ENCODE measurements around the gene EHF. TPM values are rescaled to one million over a fixed set of nuclear protein-coding genes. Genes with fewer than 3 reads are reported as not detected.

The EHF gene
- total RNA-seq, 2 donors from 2014 or later: not detected

- ATAC-seq (replicated peaks in 1 of 2) (peak in 1 of 2 donors; percentile 34), DNase-seq (peak; percentile 17 to 19)
- no peak overlapping the region for H3K27ac Mint-ChIP-seq
- peaks cover 38% of the 10 kb centered on the region for H3K4me1 Mint-ChIP-seq (ENCODE audit: low read depth)
- no peaks in the 10 kb centered on the region for H3K36me3 Mint-ChIP-seq (ENCODE audit: insufficient read depth in 2 of 2)
- no peak overlapping the region for H3K4me3 Mint-ChIP-seq
- no peaks in the 10 kb centered on the region for H3K9me3 Mint-ChIP-seq
- peaks cover 66% of the 10 kb centered on the region for H3K27me3 Mint-ChIP-seq (ENCODE audit: low read depth)
Observed at GRCh38 chr11:34655335-34656008, 34.6 kb downstream of the EHF start.

- H3K4me3 Mint-ChIP-seq: no peak overlapping the region
- peaks cover 31% of the 10 kb centered on the region for H3K4me1 Mint-ChIP-seq (ENCODE audit: low read depth)
- H3K9me3 Mint-ChIP-seq: no peaks in the 10 kb centered on the region
- H3K27me3 Mint-ChIP-seq (ENCODE audit: low read depth): peaks cover 73% of the 10 kb centered on the region
- DNase-seq (no peak), ATAC-seq (replicated peaks in 1 of 2) (no peak)
- H3K27ac Mint-ChIP-seq: no peak overlapping the region
- H3K36me3 Mint-ChIP-seq (ENCODE audit: insufficient read depth in 2 of 2): no peaks in the 10 kb centered on the region
Observed at GRCh38 chr11:34656062-34656720, 35.3 kb downstream of the EHF start.

- Mint-ChIP-seq H3K27me3 (ENCODE audit: low read depth) (peaks cover 77% of the 10 kb centered on the region), H3K27ac (no peak overlapping the region)
Observed at GRCh38 chr11:34658071-34659015, 37.5 kb downstream of the EHF start.

GRCh38 chr11:34659096-34659733 lies 38.3 kb downstream of the EHF start:
- Mint-ChIP-seq H3K4me3 (no peak overlapping the region), H3K36me3 (ENCODE audit: insufficient read depth in 2 of 2) (no peaks in the 10 kb centered on the region), H3K4me1 (ENCODE audit: low read depth) (peaks cover 4% of the 10 kb centered on the region), H3K27me3 (ENCODE audit: low read depth) (peaks cover 72% of the 10 kb centered on the region), H3K27ac (no peak overlapping the region), H3K9me3 (no peaks in the 10 kb centered on the region)
- ATAC-seq (replicated peaks in 1 of 2): no peak
- no peak for DNase-seq

More at GRCh38 chr11:34658071-34659015, 37.5 kb downstream of the EHF start:
- no peak for DNase-seq
- H3K4me1 Mint-ChIP-seq (ENCODE audit: low read depth): peaks cover 13% of the 10 kb centered on the region
- H3K36me3 Mint-ChIP-seq (ENCODE audit: insufficient read depth in 2 of 2): no peaks in the 10 kb centered on the region
- H3K9me3 Mint-ChIP-seq: no peaks in the 10 kb centered on the region
- ATAC-seq (replicated peaks in 1 of 2): no peak
- H3K4me3 Mint-ChIP-seq: no peak overlapping the region

- ATAC-seq (replicated peaks in 1 of 2): no peak
- no peak overlapping the region for H3K27ac Mint-ChIP-seq
Observed at GRCh38 chr11:34665077-34665835, 44.4 kb downstream of the EHF start.

GRCh38 chr11:34667810-34668582 lies 47.1 kb downstream of the EHF start:
- ATAC-seq (replicated peaks in 1 of 2) (no peak), DNase-seq (no peak)
- Mint-ChIP-seq H3K4me1 (ENCODE audit: low read depth) (no peaks in the 10 kb centered on the region), H3K27ac (no peak overlapping the region), H3K4me3 (no peak overlapping the region), H3K27me3 (ENCODE audit: low read depth) (peaks cover 34% of the 10 kb centered on the region), H3K36me3 (ENCODE audit: insufficient read depth in 2 of 2) (no peaks in the 10 kb centered on the region), H3K9me3 (peaks cover 0 to 1% of the 10 kb centered on the region in 2 donors)

More at GRCh38 chr11:34665077-34665835, 44.4 kb downstream of the EHF start:
- Mint-ChIP-seq H3K4me1 (ENCODE audit: low read depth) (no peaks in the 10 kb centered on the region), H3K4me3 (no peak overlapping the region), H3K9me3 (no peaks in the 10 kb centered on the region), H3K27me3 (ENCODE audit: low read depth) (peaks cover 44% of the 10 kb centered on the region), H3K36me3 (ENCODE audit: insufficient read depth in 2 of 2) (no peaks in the 10 kb centered on the region)
- DNase-seq: no peak

- Mint-ChIP-seq H3K27me3 (ENCODE audit: low read depth) (peaks cover 30% of the 10 kb centered on the region), H3K27ac (no peak overlapping the region), H3K36me3 (ENCODE audit: insufficient read depth in 2 of 2) (peaks cover 0 to 1% of the 10 kb centered on the region in 2 donors), H3K4me1 (ENCODE audit: low read depth) (no peaks in the 10 kb centered on the region), H3K4me3 (no peak overlapping the region), H3K9me3 (peaks cover 0 to 2% of the 10 kb centered on the region in 2 donors)
- DNase-seq (no peak), ATAC-seq (replicated peaks in 1 of 2) (no peak)
Observed at GRCh38 chr11:34668583-34669053, 47.7 kb downstream of the EHF start.

GRCh38 chr11:34669458-34669857 lies 48.6 kb downstream of the EHF start:
- H3K27ac Mint-ChIP-seq: no peak overlapping the region
- peaks cover 33% of the 10 kb centered on the region for H3K27me3 Mint-ChIP-seq (ENCODE audit: low read depth)
- no peaks in the 10 kb centered on the region for H3K4me1 Mint-ChIP-seq (ENCODE audit: low read depth)
- H3K4me3 Mint-ChIP-seq: no peak overlapping the region
- peaks cover 0 to 2% of the 10 kb centered on the region in 2 donors for H3K36me3 Mint-ChIP-seq (ENCODE audit: insufficient read depth in 2 of 2)
- no peak for ATAC-seq (replicated peaks in 1 of 2)
- DNase-seq: no peak
- peaks cover 0 to 2% of the 10 kb centered on the region in 2 donors for H3K9me3 Mint-ChIP-seq

GRCh38 chr11:34671117-34671516 lies 50.2 kb downstream of the EHF start:
- Mint-ChIP-seq H3K4me3 (no peak overlapping the region), H3K27me3 (ENCODE audit: low read depth) (peaks cover 44% of the 10 kb centered on the region), H3K4me1 (ENCODE audit: low read depth) (no peaks in the 10 kb centered on the region), H3K36me3 (ENCODE audit: insufficient read depth in 2 of 2) (peaks cover 0 to 2% of the 10 kb centered on the region in 2 donors), H3K9me3 (peaks cover 0 to 2% of the 10 kb centered on the region in 2 donors), H3K27ac (no peak overlapping the region)
- ATAC-seq (replicated peaks in 1 of 2) (no peak), DNase-seq (no peak)

GRCh38 chr11:34671946-34672345 lies 51.1 kb downstream of the EHF start:
- Mint-ChIP-seq H3K36me3 (ENCODE audit: insufficient read depth in 2 of 2) (peaks cover 0 to 2% of the 10 kb centered on the region in 2 donors), H3K4me3 (no peak overlapping the region), H3K9me3 (peaks cover 0 to 2% of the 10 kb centered on the region in 2 donors), H3K4me1 (ENCODE audit: low read depth) (no peaks in the 10 kb centered on the region), H3K27me3 (ENCODE audit: low read depth) (peaks cover 44% of the 10 kb centered on the region), H3K27ac (no peak overlapping the region)
- DNase-seq: no peak
- no peak for ATAC-seq (replicated peaks in 1 of 2)

GRCh38 chr11:34674038-34674437 lies 53.1 kb downstream of the EHF start:
- H3K4me1 Mint-ChIP-seq (ENCODE audit: low read depth): no peaks in the 10 kb centered on the region
- H3K27me3 Mint-ChIP-seq (ENCODE audit: low read depth): peaks cover 34% of the 10 kb centered on the region
- no peak overlapping the region for H3K4me3 Mint-ChIP-seq
- ATAC-seq (replicated peaks in 1 of 2): no peak
- peaks cover 0 to 2% of the 10 kb centered on the region in 2 donors for H3K9me3 Mint-ChIP-seq
- no peak overlapping the region for H3K27ac Mint-ChIP-seq
- peaks cover 0 to 2% of the 10 kb centered on the region in 2 donors for H3K36me3 Mint-ChIP-seq (ENCODE audit: insufficient read depth in 2 of 2)
- no peak for DNase-seq

Data from activated T-cell treated with anti-CD3 and anti-CD28 coated beads, Interleukin-2, amount 50 U/mL, for 72 hours (primary cell).